ENCODE results near the gene TGIF2. TPM values are rescaled to one million over a fixed set of nuclear protein-coding genes. Genes with fewer than 3 reads are reported as not detected.

The TGIF2 gene
- total and polyA plus RNA-seq, 2 donors (not counting 3 experiments of a cell fraction or from before 2014, with no cell fraction given) = 18.9 to 21.0 TPM

GRCh38 chr20:36572701-36573102 is 695 bp upstream of the TGIF2 start:
- Histone ChIP-seq H3K9me1 (replicated peaks; ENCODE audit: control insufficient read depth, extremely low read depth, insufficient read depth, low read length) (no peaks in the 10 kb centered on the region), H3K9ac (replicated peaks; ENCODE audit: extremely low read depth, insufficient read depth, low read length) (peak overlapping the region; percentile 66), H3K4me2 (ENCODE audit: insufficient read depth, low read length) (peak overlapping the region; percentile 80), H3K4me1 (ENCODE audit: control insufficient read depth, extremely low read depth, insufficient read depth, low read length) (peaks cover 24% of the 10 kb centered on the region), H3K36me3 (ENCODE audit: control insufficient read depth in 2 of 2, extremely low read depth in 1 of 2, insufficient read depth in 2 of 2, low read length in 2 of 2) (no peaks in the 10 kb centered on the region), H3K27ac (ENCODE audit: insufficient read depth, low read depth, low read length) (peak overlapping the region; percentile 40), H4K20me1 (replicated peaks; ENCODE audit: control insufficient read depth, extremely low read depth, insufficient read depth, low read length) (no peaks in the 10 kb centered on the region), H3K27me3 (ENCODE audit: control insufficient read depth in 2 of 2, insufficient read depth in 2 of 2, low read length in 2 of 2) (no peaks in the 10 kb centered on the region), H2AFZ (ENCODE audit: low read depth, low read length) (peak overlapping the region; percentile 98), H3K79me2 (ENCODE audit: control insufficient read depth, insufficient read depth, low read length) (peaks cover 28% of the 10 kb centered on the region), H3K9me3 (replicated peaks; ENCODE audit: control insufficient read depth, insufficient read depth, low read length) (no peaks in the 10 kb centered on the region), H3K4me3 (replicated peaks in 1 of 3; ENCODE audit: insufficient read depth in 1 of 3, low read depth in 1 of 3, low read length in 3 of 3) (peak overlapping the region; percentile 13 to 45 (median 23))
- DNase-seq (ENCODE audit: low read depth, low spot score) = no peak
- FAIRE-seq = peak; percentile 48
- dilution Hi-C loops (cut with MboI; ENCODE audit: extremely low pct_ligation_motif_present, low sequenced_read_pairs) (no loop called here), intact Hi-C loops (cut with micrococcal nuclease) (loop anchor here (1.0 to 2.0 kb wide), 4 partner anchors 16 to 200 kb away; partner anchors contain the start of genes DSN1 and RAB5IF)
- TSS peak; percentile 73 for BruUV-seq (replicated peaks)
- TF ChIP-seq MAX (IDR thresholded peaks at IDR 0.05; ENCODE audit: insufficient read depth, insufficient read length) (no peak), MYC (IDR thresholded peaks at IDR 0.05; ENCODE audit: low read depth, low read length) (no peak), JUN (IDR thresholded peaks at IDR 0.05; ENCODE audit: borderline replicate concordance, insufficient read depth, insufficient read length, low read depth) (no peak), CTCF (IDR thresholded peaks at IDR 0.05; ENCODE audit: extremely low read depth in 1 of 2, insufficient read depth in 1 of 2, low read depth in 1 of 2, low read length in 2 of 2) (no peak), POLR2A (IDR thresholded peaks at IDR 0.05; ENCODE audit: low read depth, low read length) (no peak), POLR2AphosphoS5 (IDR thresholded peaks at IDR 0.05; ENCODE audit: insufficient read depth, low read depth, low read length) (no peak), EZH2 (IDR thresholded peaks at IDR 0.05; ENCODE audit: borderline replicate concordance, low read depth, low read length, severe bottlenecking) (no peak), FOS (IDR thresholded peaks at IDR 0.05; ENCODE audit: borderline replicate concordance, insufficient read depth, low read length) (no peak), GATA2 (IDR thresholded peaks at IDR 0.05; ENCODE audit: insufficient read depth, insufficient read length, low read depth, low read length) (no peak)
- ChIA-PET CTCF (interaction anchor here (2.0 kb wide), 1 partner anchor 33 kb away, joined by 9 read pairs; the partner anchor contains the start of gene RAB5IF), POLR2A (interaction anchor here (0.6 kb wide), 3 partner anchors 13 to 1461 kb away, joined by 3 read pairs; no protein-coding TSS in a partner anchor)
